T-cell (primary cell): ENCODE results near the gene PPP1R1C. TPM values are rescaled to one million over a fixed set of nuclear protein-coding genes. Genes with fewer than 3 reads are reported as not detected.

Source experiments
- ATAC-seq, 4 experiments: fragments of 200-7000 bp in 3 of 4; fragments of 150-1000 bp in 1 of 4; cut with Tn5 transposase; replicated peaks in 1 of 4; 1 replicate in 3 of 4; 2 replicates in 1 of 4; pipeline ENCODE4 v1.10.0; 2021; ENCODE audit warnings: moderate library complexity in 3 of 4, mild to moderate bottlenecking in 2 of 4, moderate number of reproducible peaks in 1 of 4
- CTCF ChIA-PET, 2 donors: fragments of 300-600 bp; sonication (Branson Sonifier 250); formaldehyde crosslinking; loops; one replicate each; lab custom pipeline; 2022; ENCODE audit warnings: antibody characterized with exemption in 2 of 2; lab: Charles Lee
- POLR2A ChIA-PET, 2 donors: fragments of 300-600 bp; sonication (Branson Sonifier 250); formaldehyde crosslinking; loops; one replicate each; lab custom pipeline; 2022; ENCODE audit warnings: antibody characterized with exemption in 2 of 2; lab: Charles Lee
- DNase-seq, 35 experiments: peaks; one replicate each; pipeline versions ENCODE4 v3.0.0 to v3.0.0-alpha.2; 2013 to 2023
- H3K27ac ChIP-seq: one replicate; pipeline ENCODE4 v1.5.1; 2013; ENCODE audit warnings: low read length
- H3K27me3 ChIP-seq, 2 experiments: replicated peaks in 1 of 2; 1 replicate in 1 of 2; 2 replicates in 1 of 2; pipeline versions ENCODE4 v1.6.1 to v1.7.0; 2013; ENCODE audit warnings: low read length in 1 of 2, mixed read lengths in 1 of 2; ENCODE audit not compliant: control insufficient read depth in 2 of 2, insufficient read depth in 2 of 2; ENCODE audit errors: extremely low read depth in 1 of 2
- H3K36me3 ChIP-seq, 2 donors: 1 replicate in 1 of 2; 2 replicates in 1 of 2; pipeline versions ENCODE4 v1.6.1 to v1.7.0; 2013; ENCODE audit warnings: low read length in 1 of 2; ENCODE audit not compliant: control insufficient read depth in 2 of 2, insufficient read depth in 1 of 2; ENCODE audit errors: extremely low read depth in 1 of 2
- H3K4me1 ChIP-seq, 2 experiments: 1 replicate in 1 of 2; 2 replicates in 1 of 2; pipeline versions ENCODE4 v1.6.1 to v1.7.0; 2013; ENCODE audit warnings: low read length in 2 of 2, mixed read lengths in 1 of 2; ENCODE audit not compliant: insufficient read depth in 2 of 2, control insufficient read depth in 1 of 2; ENCODE audit errors: extremely low read depth in 1 of 2
- H3K4me3 ChIP-seq, 2 donors: 1 replicate in 1 of 2; 2 replicates in 1 of 2; pipeline versions ENCODE4 v1.5.1 to v1.7.0; 2013; ENCODE audit warnings: mild to moderate bottlenecking in 2 of 2, low read length in 1 of 2, moderate library complexity in 1 of 2; ENCODE audit not compliant: control insufficient read depth in 1 of 2; ENCODE audit errors: extremely low read depth in 1 of 2
- H3K9me3 ChIP-seq: 2 replicates; pipeline ENCODE4 v1.7.0; 2013
- H3K27ac Mint-ChIP-seq, 2 donors: one replicate each; pipeline ENCODE4 v1.8.0; 2020 to 2021; ENCODE audit warnings: mild to moderate bottlenecking in 2 of 2, mixed read lengths in 2 of 2
- H3K27me3 Mint-ChIP-seq, 2 donors: one replicate each; pipeline ENCODE4 v1.8.0; 2021 to 2022; ENCODE audit warnings: mixed read lengths in 2 of 2
- H3K36me3 Mint-ChIP-seq: one replicate; pipeline ENCODE4 v1.8.0; 2021; ENCODE audit warnings: mixed read lengths
- H3K4me1 Mint-ChIP-seq, 3 donors: one replicate each; pipeline ENCODE4 v1.8.0; 2020 to 2022; ENCODE audit warnings: mixed read lengths in 3 of 3, mild to moderate bottlenecking in 1 of 3
- H3K4me3 Mint-ChIP-seq, 3 donors: one replicate each; pipeline ENCODE4 v1.8.0; 2020 to 2022; ENCODE audit warnings: mild to moderate bottlenecking in 3 of 3, mixed read lengths in 3 of 3, moderate library complexity in 3 of 3
- H3K9me3 Mint-ChIP-seq, 3 donors: one replicate each; pipeline ENCODE4 v1.8.0; 2020 to 2022; ENCODE audit warnings: mixed read lengths in 3 of 3
- WGBS: methylation state at CpG from one replicate; pipeline ENCODE4 v1.1.5; 2013; ENCODE audit warnings: missing lambda C conversion rate; ENCODE audit not compliant: insufficient coverage; 5-methylcytosine and 5-hydroxymethylcytosine counted together
- total RNA-seq, 35 experiments: library from RNA in 6 of 35; stranded (reverse) in 6 of 35; fragments of 120-200 nt in 1 of 35; gene quantifications; one replicate each; pipeline versions ENCODE4 v1.2.1 to v1.2.4 and lab custom pipeline; 2013 to 2026

PPP1R1C gene
- total RNA-seq, 5 donors from 2014 or later (not counting 1 experiment from before 2014, with no cell fraction given): not detected

DNA sequence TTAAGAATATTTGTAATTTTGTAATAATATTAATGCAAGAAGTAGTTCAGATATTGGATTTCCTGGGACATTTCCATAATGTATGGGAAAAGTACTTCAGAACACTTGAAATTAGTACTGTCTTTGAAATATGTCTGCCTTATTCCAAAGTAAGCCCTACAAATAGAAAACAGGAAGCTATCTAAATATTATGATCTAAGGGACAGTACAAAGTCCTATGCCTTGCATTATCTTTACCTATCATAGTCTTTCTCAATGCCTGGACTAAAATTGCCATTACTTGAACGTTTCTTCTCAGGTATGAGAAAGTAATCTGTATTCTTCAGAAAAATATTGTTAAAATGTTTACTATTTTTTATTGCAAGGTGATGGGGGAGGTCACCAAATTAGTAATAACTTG is 113.0 kb downstream of the PPP1R1C start:
- no peak overlapping the region for H3K4me3 ChIP-seq
- DNase-seq (no peak), ATAC-seq (no peak)
- no peaks in the 10 kb centered on the region for H3K27me3 ChIP-seq
- no peaks in the 10 kb centered on the region for H3K36me3 ChIP-seq
- Mint-ChIP-seq H3K27ac (no peak overlapping the region), H3K4me1 (no peaks in the 10 kb centered on the region), H3K27me3 (no peaks in the 10 kb centered on the region), H3K36me3 (no peaks in the 10 kb centered on the region), H3K4me3 (no peak overlapping the region), H3K9me3 (no peaks in the 10 kb centered on the region)
- ChIA-PET POLR2A (no interaction called here), CTCF (no interaction called here)
- no CpG with 5 or more reads among the region's 1 CpG for WGBS
- no peaks in the 10 kb centered on the region for H3K4me1 ChIP-seq
- no peaks in the 10 kb centered on the region for H3K9me3 ChIP-seq
- no peak overlapping the region for H3K27ac ChIP-seq

DNA sequence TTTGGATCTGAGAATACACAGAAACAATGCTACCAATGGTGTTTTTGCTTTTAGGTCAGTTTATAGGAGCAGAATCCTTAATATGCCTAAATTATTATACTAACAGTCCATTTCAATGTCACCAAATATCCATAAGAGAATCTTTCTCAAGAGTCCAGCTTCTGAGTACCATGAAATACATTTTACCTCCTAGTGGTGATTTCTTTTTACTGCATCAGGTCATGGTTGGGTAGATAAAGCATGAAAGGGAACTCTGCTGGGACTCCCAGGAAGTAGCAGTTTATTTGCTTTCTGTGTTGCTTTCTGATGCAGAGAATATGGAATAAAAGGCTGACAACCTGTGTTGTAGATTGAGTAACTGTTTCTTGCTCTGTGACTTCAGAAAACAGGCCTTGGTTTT is 115.6 kb downstream of the PPP1R1C start:
- Mint-ChIP-seq H3K9me3 (no peaks in the 10 kb centered on the region), H3K4me1 (no peaks in the 10 kb centered on the region), H3K27ac (no peak overlapping the region), H3K4me3 (no peak overlapping the region), H3K36me3 (no peaks in the 10 kb centered on the region), H3K27me3 (no peaks in the 10 kb centered on the region)
- Histone ChIP-seq H3K36me3 (no peaks in the 10 kb centered on the region), H3K27me3 (no peaks in the 10 kb centered on the region), H3K4me3 (no peak overlapping the region), H3K27ac (no peak overlapping the region), H3K9me3 (no peaks in the 10 kb centered on the region), H3K4me1 (no peaks in the 10 kb centered on the region)
- DNase-seq (no peak), ATAC-seq (no peak)
- ChIA-PET POLR2A (no interaction called here), CTCF (no interaction called here)

- Mint-ChIP-seq H3K4me1 (no peaks in the 10 kb centered on the region), H3K9me3 (no peaks in the 10 kb centered on the region), H3K4me3 (no peak overlapping the region), H3K36me3 (no peaks in the 10 kb centered on the region), H3K27me3 (no peaks in the 10 kb centered on the region), H3K27ac (no peak overlapping the region)
- CTCF ChIA-PET: no interaction called here
- DNase-seq: no peak
- H3K36me3 ChIP-seq: no peaks in the 10 kb centered on the region
- H3K9me3 ChIP-seq: no peaks in the 10 kb centered on the region
- POLR2A ChIA-PET: no interaction called here
- no peak overlapping the region for H3K4me3 ChIP-seq
- WGBS: no CpG with 5 or more reads among the region's 5 CpGs
- no peaks in the 10 kb centered on the region for H3K27me3 ChIP-seq
- H3K4me1 ChIP-seq: no peaks in the 10 kb centered on the region
- ATAC-seq: no peak
- no peak overlapping the region for H3K27ac ChIP-seq
These were observed 117.9 kb downstream of the PPP1R1C start for GRCh38 chr2:182103526-182103925.

DNA sequence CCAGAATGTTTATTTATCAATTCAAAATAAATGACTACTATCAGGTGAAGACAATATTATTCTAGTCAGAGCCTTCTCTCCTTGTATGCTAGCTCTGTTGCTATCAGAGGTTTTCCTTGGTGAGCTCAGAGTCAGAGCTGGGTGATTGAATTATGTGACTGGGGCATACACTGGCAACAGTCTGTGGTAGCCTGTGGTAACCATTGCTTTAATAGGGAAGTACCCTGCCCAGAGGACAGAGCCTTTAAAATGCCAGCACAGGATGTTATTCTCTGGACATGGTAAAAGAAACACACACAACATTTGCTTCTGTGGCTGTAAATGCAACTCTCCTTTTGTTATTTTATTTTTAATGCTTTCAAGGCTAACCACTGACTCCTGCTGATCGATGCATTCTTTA is 124.7 kb downstream of the PPP1R1C start:
- Mint-ChIP-seq H3K27ac (no peak overlapping the region), H3K36me3 (no peaks in the 10 kb centered on the region), H3K27me3 (peaks cover 8 to 15% of the 10 kb centered on the region in 2 donors), H3K9me3 (no peaks in the 10 kb centered on the region), H3K4me1 (no peaks in the 10 kb centered on the region), H3K4me3 (no peak overlapping the region)
- H3K36me3 ChIP-seq: no peaks in the 10 kb centered on the region
- DNase-seq: no peak
- WGBS: no CpG with 5 or more reads among the region's 1 CpG
- ChIA-PET CTCF (no interaction called here), POLR2A (no interaction called here)
- H3K27ac ChIP-seq: no peak overlapping the region
- no peaks in the 10 kb centered on the region for H3K4me1 ChIP-seq
- H3K4me3 ChIP-seq: no peak overlapping the region
- H3K27me3 ChIP-seq: no peaks in the 10 kb centered on the region
- ATAC-seq: no peak
- H3K9me3 ChIP-seq: no peaks in the 10 kb centered on the region

DNA sequence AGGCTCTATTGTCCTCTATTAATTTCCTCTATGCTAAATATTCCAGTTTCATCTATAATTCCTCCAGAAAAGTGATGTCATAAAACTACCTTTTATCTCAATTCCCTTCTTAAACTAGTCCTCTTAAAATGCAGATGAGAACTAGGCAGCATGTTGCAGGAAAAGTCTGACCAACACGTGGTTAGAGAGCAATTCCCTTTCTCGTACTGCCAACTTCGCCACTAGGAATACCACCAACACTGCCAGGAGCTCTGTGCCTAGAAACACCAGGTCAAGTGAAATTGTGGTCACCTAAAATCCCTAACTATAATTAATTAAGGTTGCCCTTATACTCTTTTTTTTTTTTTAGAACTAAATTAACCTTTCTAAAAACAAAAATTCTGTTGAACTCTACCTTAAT is 127.7 kb downstream of the PPP1R1C start:
- H3K36me3 ChIP-seq: no peaks in the 10 kb centered on the region
- Mint-ChIP-seq H3K4me1 (no peaks in the 10 kb centered on the region), H3K27me3 (peaks cover 8 to 15% of the 10 kb centered on the region in 2 donors), H3K36me3 (no peaks in the 10 kb centered on the region), H3K27ac (no peak overlapping the region), H3K9me3 (no peaks in the 10 kb centered on the region), H3K4me3 (no peak overlapping the region)
- ATAC-seq (no peak), DNase-seq (no peak)
- H3K27me3 ChIP-seq: no peaks in the 10 kb centered on the region
- H3K4me3 ChIP-seq: no peak overlapping the region
- 70% methylated on average over 1 of the region's 3 CpGs for WGBS
- ChIA-PET CTCF (no interaction called here), POLR2A (no interaction called here)
- no peaks in the 10 kb centered on the region for H3K4me1 ChIP-seq
- H3K27ac ChIP-seq: no peak overlapping the region
- no peaks in the 10 kb centered on the region for H3K9me3 ChIP-seq

DNA sequence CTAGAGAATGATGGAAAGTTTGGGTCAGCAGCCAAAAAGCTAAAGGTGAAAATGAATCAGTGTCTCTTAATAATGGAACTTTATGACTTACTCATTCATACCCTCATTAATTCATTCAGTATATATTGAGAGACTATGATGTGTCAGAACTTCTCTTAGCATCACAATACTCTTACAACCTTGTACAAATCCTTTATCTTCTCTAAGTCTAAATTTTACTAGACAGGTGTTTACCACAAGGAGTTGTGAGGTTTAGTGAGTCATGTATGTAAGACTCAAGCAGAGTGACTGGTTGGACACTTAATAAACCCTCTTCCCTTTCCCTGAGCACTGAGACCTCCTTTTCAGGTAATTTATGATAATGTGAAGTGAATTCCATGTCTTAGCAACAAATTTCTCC is 129.6 kb downstream of the PPP1R1C start:
- H3K4me1 Mint-ChIP-seq: no peaks in the 10 kb centered on the region
- peaks cover 8 to 15% of the 10 kb centered on the region in 2 donors for H3K27me3 Mint-ChIP-seq
- Histone ChIP-seq H3K4me1 (no peaks in the 10 kb centered on the region), H3K36me3 (no peaks in the 10 kb centered on the region), H3K9me3 (no peaks in the 10 kb centered on the region), H3K27me3 (no peaks in the 10 kb centered on the region), H3K27ac (no peak overlapping the region), H3K4me3 (no peak overlapping the region)
- ATAC-seq (no peak), DNase-seq (no peak)
- H3K27ac Mint-ChIP-seq: no peak overlapping the region
- no peak overlapping the region for H3K4me3 Mint-ChIP-seq
- H3K36me3 Mint-ChIP-seq: no peaks in the 10 kb centered on the region
- POLR2A ChIA-PET: no interaction called here
- H3K9me3 Mint-ChIP-seq: no peaks in the 10 kb centered on the region
- CTCF ChIA-PET: no interaction called here

DNA sequence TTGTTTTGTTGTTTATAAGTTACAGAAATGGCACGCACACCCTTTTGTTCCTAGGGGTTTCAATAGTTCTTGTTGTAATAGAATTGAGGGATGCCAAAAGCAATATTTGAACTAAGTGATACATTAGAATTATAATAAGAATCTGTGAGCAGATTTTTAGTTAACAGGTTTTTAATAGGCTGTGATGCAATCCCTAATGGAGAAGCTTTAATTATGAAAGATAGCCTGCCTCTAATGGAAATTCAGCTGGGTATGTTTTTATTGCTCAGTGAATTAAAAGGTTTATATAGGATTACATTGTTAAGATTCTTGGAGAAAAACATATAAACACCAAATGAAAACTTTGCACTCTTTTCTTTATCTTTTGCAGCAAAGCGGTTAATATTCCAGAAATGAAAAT is 131.1 kb downstream of the PPP1R1C start:
- ChIA-PET POLR2A (no interaction called here), CTCF (no interaction called here)
- ATAC-seq (no peak), DNase-seq (no peak)
- Histone ChIP-seq H3K4me3 (no peak overlapping the region), H3K36me3 (no peaks in the 10 kb centered on the region), H3K27me3 (no peaks in the 10 kb centered on the region), H3K4me1 (no peaks in the 10 kb centered on the region), H3K27ac (no peak overlapping the region), H3K9me3 (no peaks in the 10 kb centered on the region)
- H3K4me1 Mint-ChIP-seq: no peaks in the 10 kb centered on the region
- H3K27ac Mint-ChIP-seq: no peak overlapping the region
- peaks cover 0 to 2% (median 0%) of the 10 kb centered on the region in 3 donors for H3K9me3 Mint-ChIP-seq
- H3K27me3 Mint-ChIP-seq: peaks cover 3 to 7% of the 10 kb centered on the region in 2 donors
- no CpG with 5 or more reads among the region's 2 CpGs for WGBS
- no peaks in the 10 kb centered on the region for H3K36me3 Mint-ChIP-seq
- no peak overlapping the region for H3K4me3 Mint-ChIP-seq
